ENCODE measurements around the gene RYR3.
"Not testable (repeated sequence)": the region's sequence is repeated elsewhere in the genome, so short reads cannot be mapped to it uniquely, and the experiment has no call there.

The RYR3 gene

DNA sequence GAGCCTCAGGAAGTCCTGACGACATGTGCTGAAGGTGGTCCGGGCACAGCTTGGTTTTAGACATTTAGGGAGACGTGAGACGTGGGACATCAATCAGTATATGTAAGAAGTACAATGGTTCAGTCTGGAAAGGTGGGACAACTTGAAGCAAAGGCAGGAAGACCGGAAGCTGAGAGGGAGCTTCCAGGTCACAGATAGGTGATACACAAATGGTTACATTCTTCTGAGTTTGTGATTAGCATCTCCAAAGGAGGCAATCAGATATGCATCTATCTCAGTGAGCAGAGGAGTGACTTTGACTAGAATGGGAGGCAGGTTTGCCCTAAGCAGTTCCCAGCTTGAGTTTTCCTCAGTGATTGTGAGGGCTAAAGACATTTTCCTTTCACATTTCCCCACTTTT is 282.1 kb downstream of the RYR3 start:
- 91% methylated on average over 5 of the region's 5 CpGs for WGBS (ENCODE audit: insufficient coverage)
- H3K9me3 ChIP-seq (ENCODE audit: control extremely low read depth in 1 of 5, control insufficient read depth in 4 of 5, insufficient read depth in 2 of 5, low read depth in 1 of 5, low read length in 4 of 5) = peaks cover 0 to 4% (median 1%) of the 10 kb centered on the region in 5 experiments
- H3K4me3 ChIP-seq (ENCODE audit: control insufficient read depth in 1 of 7, extremely low read depth in 1 of 7, insufficient read depth in 4 of 7, low read depth in 2 of 7, low read length in 6 of 7) = no peak overlapping the region
- ChIA-PET POLR2A (no interaction called here), CTCF (no interaction called here)
- H3K27me3 ChIP-seq (replicated peaks in 2 of 5; ENCODE audit: control insufficient read depth in 4 of 5, insufficient read depth in 5 of 5, low read length in 4 of 5) = no peaks in the 10 kb centered on the region
- no peaks in the 10 kb centered on the region for H3K36me3 ChIP-seq (ENCODE audit: control insufficient read depth in 4 of 4, insufficient read depth in 4 of 4, low read length in 3 of 4)
- no peak for DNase-seq
- no peaks in the 10 kb centered on the region for H3K4me1 ChIP-seq (ENCODE audit: control extremely low read depth in 1 of 4, control insufficient read depth in 4 of 4, insufficient read depth in 4 of 4, low read length in 3 of 4)
- no peak overlapping the region for H3K27ac ChIP-seq (ENCODE audit: insufficient read depth in 1 of 2, low read depth in 1 of 2, low read length in 2 of 2, poor library complexity in 1 of 2, severe bottlenecking in 2 of 2)

DNA sequence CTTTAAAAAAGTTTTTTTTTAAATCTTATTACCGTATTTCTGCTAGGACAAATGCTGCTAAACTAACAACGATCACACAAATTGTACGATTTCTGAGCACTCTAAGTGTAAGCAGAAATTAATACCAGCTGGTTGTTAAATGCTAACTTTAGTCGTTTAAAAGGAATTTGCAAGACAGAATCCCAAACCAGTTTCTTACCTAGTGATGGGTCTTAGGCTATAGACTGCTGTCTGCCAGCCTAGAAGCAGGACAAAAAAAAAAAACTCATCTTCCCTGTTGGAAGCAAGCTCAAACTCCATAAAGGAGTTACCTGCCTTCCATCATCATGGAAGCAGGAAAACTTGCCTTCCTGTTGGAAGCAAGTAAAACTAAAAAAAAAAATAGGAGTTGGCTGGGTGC is 287.6 kb downstream of the RYR3 start:
- CTCF ChIA-PET, POLR2A ChIA-PET: not testable (repeated sequence)

DNA sequence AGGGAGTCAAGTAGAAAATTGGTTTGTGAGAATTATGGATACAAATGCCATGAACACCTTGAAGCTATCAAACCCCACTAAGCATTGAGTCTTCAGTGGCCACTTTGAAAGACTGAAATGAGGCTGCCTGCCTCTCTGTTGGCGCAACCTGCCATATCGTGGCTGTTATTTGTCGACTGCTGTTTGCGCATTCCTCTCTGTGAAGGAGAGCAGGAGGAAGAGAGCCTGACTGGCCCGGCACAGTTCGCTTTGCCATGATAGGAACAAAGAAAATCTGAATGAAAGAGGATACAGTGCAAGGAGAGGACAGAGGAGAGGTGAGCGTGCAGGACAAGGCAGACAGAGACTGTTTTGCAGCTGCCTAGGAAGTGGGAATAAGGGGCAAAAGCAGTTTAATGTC is 289.4 kb downstream of the RYR3 start:
- Histone ChIP-seq H3K4me3 (ENCODE audit: control insufficient read depth in 1 of 7, extremely low read depth in 1 of 7, insufficient read depth in 4 of 7, low read depth in 2 of 7, low read length in 6 of 7) (no peak overlapping the region), H3K36me3 (ENCODE audit: control insufficient read depth in 4 of 4, insufficient read depth in 4 of 4, low read length in 3 of 4) (no peaks in the 10 kb centered on the region), H3K27ac (ENCODE audit: insufficient read depth in 1 of 2, low read depth in 1 of 2, low read length in 2 of 2, poor library complexity in 1 of 2, severe bottlenecking in 2 of 2) (no peak overlapping the region), H3K27me3 (replicated peaks in 2 of 5; ENCODE audit: control insufficient read depth in 4 of 5, insufficient read depth in 5 of 5, low read length in 4 of 5) (no peaks in the 10 kb centered on the region), H3K9me3 (ENCODE audit: control extremely low read depth in 1 of 5, control insufficient read depth in 4 of 5, insufficient read depth in 2 of 5, low read depth in 1 of 5, low read length in 4 of 5) (no peaks in the 10 kb centered on the region), H3K4me1 (ENCODE audit: control extremely low read depth in 1 of 4, control insufficient read depth in 4 of 4, insufficient read depth in 4 of 4, low read length in 3 of 4) (no peaks in the 10 kb centered on the region)
- no peak for DNase-seq
- POLR2A ChIA-PET = no interaction called here
- 79% methylated on average over 6 of the region's 7 CpGs for WGBS (ENCODE audit: insufficient coverage)
- CTCF ChIA-PET = no interaction called here

More for the DNA sequence above, 287.6 kb downstream of the RYR3 start:
- 83% methylated on average over 1 of the region's 4 CpGs for WGBS (ENCODE audit: insufficient coverage)
- H3K4me3 ChIP-seq (ENCODE audit: control insufficient read depth in 1 of 7, extremely low read depth in 1 of 7, insufficient read depth in 4 of 7, low read depth in 2 of 7, low read length in 6 of 7); H3K4me1 ChIP-seq (ENCODE audit: control extremely low read depth in 1 of 4, control insufficient read depth in 4 of 4, insufficient read depth in 4 of 4, low read length in 3 of 4); H3K27ac ChIP-seq (ENCODE audit: insufficient read depth in 1 of 2, low read depth in 1 of 2, low read length in 2 of 2, poor library complexity in 1 of 2, severe bottlenecking in 2 of 2); H3K36me3 ChIP-seq (ENCODE audit: control insufficient read depth in 4 of 4, insufficient read depth in 4 of 4, low read length in 3 of 4); H3K27me3 ChIP-seq (replicated peaks in 2 of 5; ENCODE audit: control insufficient read depth in 4 of 5, insufficient read depth in 5 of 5, low read length in 4 of 5); DNase-seq; H3K9me3 ChIP-seq (ENCODE audit: control extremely low read depth in 1 of 5, control insufficient read depth in 4 of 5, insufficient read depth in 2 of 5, low read depth in 1 of 5, low read length in 4 of 5): not testable (repeated sequence)

DNA sequence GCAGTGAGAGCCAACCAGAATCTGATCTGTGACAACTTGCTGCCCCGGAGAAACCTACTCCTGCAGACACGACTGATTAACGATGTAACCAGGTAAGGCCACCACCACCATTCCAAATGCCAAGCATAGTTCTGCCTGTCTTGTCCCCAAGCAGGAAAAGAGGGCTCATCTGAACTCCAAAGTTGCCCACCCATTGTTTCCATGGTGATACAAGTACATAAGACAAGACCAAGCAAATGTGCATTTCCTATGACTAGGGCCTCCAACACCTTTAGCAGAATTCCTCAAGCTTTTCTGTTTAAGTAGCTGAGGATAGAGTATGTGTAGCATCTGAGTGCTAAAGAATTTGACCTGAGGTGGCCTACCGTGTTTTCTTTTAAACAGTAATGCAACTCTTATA is 290.7 kb downstream of the RYR3 start:
- H3K4me3 ChIP-seq (ENCODE audit: control insufficient read depth in 1 of 7, extremely low read depth in 1 of 7, insufficient read depth in 4 of 7, low read depth in 2 of 7, low read length in 6 of 7) = no peak overlapping the region
- POLR2A ChIA-PET = no interaction called here
- CTCF ChIA-PET = no interaction called here

DNA sequence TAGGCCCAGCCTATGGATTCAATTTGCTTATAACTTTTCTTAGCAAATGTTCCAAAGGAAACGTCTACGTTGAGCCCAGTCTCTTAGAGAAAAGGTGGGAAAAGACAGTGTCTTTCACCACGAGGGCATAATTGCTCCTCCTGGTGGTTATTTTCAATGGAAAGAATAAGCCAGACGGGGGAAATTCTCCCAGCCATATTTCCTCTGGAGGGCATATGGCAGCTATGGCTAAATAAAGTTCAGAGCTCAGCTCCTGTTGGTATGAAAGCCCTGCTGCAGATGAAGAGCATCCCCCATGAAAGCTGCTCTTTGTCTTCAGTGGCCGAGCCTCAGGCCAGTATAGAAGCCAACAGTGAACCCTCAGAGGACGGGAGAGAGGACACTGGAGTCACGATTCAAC is 297.9 kb downstream of the RYR3 start:
- no peak for DNase-seq
- Histone ChIP-seq H3K4me1 (ENCODE audit: control extremely low read depth in 1 of 4, control insufficient read depth in 4 of 4, insufficient read depth in 4 of 4, low read length in 3 of 4) (peaks cover 0 to 2% (median 0%) of the 10 kb centered on the region in 4 experiments), H3K27me3 (replicated peaks in 2 of 5; ENCODE audit: control insufficient read depth in 4 of 5, insufficient read depth in 5 of 5, low read length in 4 of 5) (no peaks in the 10 kb centered on the region), H3K4me3 (ENCODE audit: control insufficient read depth in 1 of 7, extremely low read depth in 1 of 7, insufficient read depth in 4 of 7, low read depth in 2 of 7, low read length in 6 of 7) (no peak overlapping the region), H3K27ac (ENCODE audit: insufficient read depth in 1 of 2, low read depth in 1 of 2, low read length in 2 of 2, poor library complexity in 1 of 2, severe bottlenecking in 2 of 2) (no peak overlapping the region), H3K36me3 (ENCODE audit: control insufficient read depth in 4 of 4, insufficient read depth in 4 of 4, low read length in 3 of 4) (no peaks in the 10 kb centered on the region), H3K9me3 (ENCODE audit: control extremely low read depth in 1 of 5, control insufficient read depth in 4 of 5, insufficient read depth in 2 of 5, low read depth in 1 of 5, low read length in 4 of 5) (no peaks in the 10 kb centered on the region)
- ChIA-PET CTCF (no interaction called here), POLR2A (no interaction called here)
- WGBS (ENCODE audit: insufficient coverage) = 90% methylated on average over 7 of the region's 7 CpGs

More for the DNA sequence above, 290.7 kb downstream of the RYR3 start:
- H3K4me1 ChIP-seq (ENCODE audit: control extremely low read depth in 1 of 4, control insufficient read depth in 4 of 4, insufficient read depth in 4 of 4, low read length in 3 of 4) = no peaks in the 10 kb centered on the region
- H3K9me3 ChIP-seq (ENCODE audit: control extremely low read depth in 1 of 5, control insufficient read depth in 4 of 5, insufficient read depth in 2 of 5, low read depth in 1 of 5, low read length in 4 of 5) = no peaks in the 10 kb centered on the region
- H3K36me3 ChIP-seq (ENCODE audit: control insufficient read depth in 4 of 4, insufficient read depth in 4 of 4, low read length in 3 of 4) = no peaks in the 10 kb centered on the region
- no peak for DNase-seq
- no peak overlapping the region for H3K27ac ChIP-seq (ENCODE audit: insufficient read depth in 1 of 2, low read depth in 1 of 2, low read length in 2 of 2, poor library complexity in 1 of 2, severe bottlenecking in 2 of 2)
- 96% methylated on average over 3 of the region's 4 CpGs for WGBS (ENCODE audit: insufficient coverage)
- H3K27me3 ChIP-seq (replicated peaks in 2 of 5; ENCODE audit: control insufficient read depth in 4 of 5, insufficient read depth in 5 of 5, low read length in 4 of 5) = no peaks in the 10 kb centered on the region

DNA sequence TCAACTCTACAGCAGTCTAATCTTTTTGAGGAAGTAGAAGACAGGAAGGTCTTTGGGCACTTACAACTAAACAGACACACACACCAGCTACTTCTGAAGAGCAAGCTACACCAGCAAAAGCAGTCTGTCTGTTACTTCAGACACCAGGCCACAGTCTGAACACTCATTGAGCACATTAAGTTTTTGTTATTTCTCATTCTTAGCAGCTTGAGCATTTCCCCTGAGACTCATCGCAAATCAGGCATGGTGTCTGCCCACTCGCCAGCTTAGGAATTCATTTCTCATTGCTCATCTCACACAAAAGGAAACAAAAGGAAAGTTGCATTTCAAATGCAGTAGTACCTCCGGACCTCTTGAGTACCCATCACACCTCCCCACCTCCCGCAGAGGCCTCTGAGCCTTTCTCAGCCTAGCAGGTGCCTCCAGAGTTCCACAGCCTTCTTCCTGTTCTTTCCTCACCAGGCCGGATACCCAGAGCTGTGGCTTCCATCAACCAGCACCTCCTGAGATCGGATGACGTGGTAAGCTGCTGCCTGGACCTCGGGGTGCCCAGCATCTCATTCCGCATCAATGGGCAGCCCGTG is 302.0 kb downstream of the RYR3 start:
- no peak overlapping the region for H3K4me3 ChIP-seq (ENCODE audit: control insufficient read depth in 1 of 7, extremely low read depth in 1 of 7, insufficient read depth in 4 of 7, low read depth in 2 of 7, low read length in 6 of 7)
- H3K9me3 ChIP-seq (ENCODE audit: control extremely low read depth in 1 of 5, control insufficient read depth in 4 of 5, insufficient read depth in 2 of 5, low read depth in 1 of 5, low read length in 4 of 5) = no peaks in the 10 kb centered on the region
- DNase-seq = peak in 2 of 3 donors; percentile 23 to 35
- ChIA-PET POLR2A (interaction anchor here (0.6 kb wide), 1 partner anchor 865 kb away, joined by 7 read pairs; no protein-coding TSS in a partner anchor), CTCF (interaction anchor here (1.0 kb wide), 1 partner anchor 36 kb away, joined by 4 read pairs; no protein-coding TSS in a partner anchor)
- peaks cover 0 to 5% (median 1%) of the 10 kb centered on the region in 4 experiments for H3K4me1 ChIP-seq (ENCODE audit: control extremely low read depth in 1 of 4, control insufficient read depth in 4 of 4, insufficient read depth in 4 of 4, low read length in 3 of 4)
- H3K27ac ChIP-seq (ENCODE audit: insufficient read depth in 1 of 2, low read depth in 1 of 2, low read length in 2 of 2, poor library complexity in 1 of 2, severe bottlenecking in 2 of 2) = no peak overlapping the region
- WGBS (ENCODE audit: insufficient coverage) = 97% methylated on average over 10 of the region's 10 CpGs
- H3K36me3 ChIP-seq (ENCODE audit: control insufficient read depth in 4 of 4, insufficient read depth in 4 of 4, low read length in 3 of 4) = no peaks in the 10 kb centered on the region
- peaks cover 0 to 5% (median 0%) of the 10 kb centered on the region in 5 experiments for H3K27me3 ChIP-seq (replicated peaks in 2 of 5; ENCODE audit: control insufficient read depth in 4 of 5, insufficient read depth in 5 of 5, low read length in 4 of 5)

DNA sequence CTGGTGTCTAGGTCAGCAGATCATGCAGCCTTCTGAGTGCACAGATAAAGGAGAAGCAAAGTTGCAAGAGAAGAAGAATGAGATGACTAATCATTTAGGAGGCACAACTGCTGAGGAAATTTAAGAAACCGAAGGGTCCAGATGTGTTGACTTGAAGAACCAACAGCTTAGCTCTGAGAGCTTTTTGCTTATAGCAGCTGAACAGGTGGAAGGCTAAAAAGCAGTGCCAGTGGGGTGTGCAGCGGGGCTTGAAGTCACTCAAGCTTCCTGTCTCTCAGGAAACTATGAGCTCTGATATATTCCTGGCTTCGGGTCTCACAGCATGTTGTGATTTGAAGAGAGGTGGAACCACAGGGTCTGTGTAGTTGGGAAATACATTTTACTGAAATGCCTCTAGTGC is 305.7 kb downstream of the RYR3 start:
- ChIA-PET CTCF (no interaction called here), POLR2A (no interaction called here)
- Histone ChIP-seq H3K9me3 (ENCODE audit: control extremely low read depth in 1 of 5, control insufficient read depth in 4 of 5, insufficient read depth in 2 of 5, low read depth in 1 of 5, low read length in 4 of 5) (no peaks in the 10 kb centered on the region), H3K4me3 (ENCODE audit: control insufficient read depth in 1 of 7, extremely low read depth in 1 of 7, insufficient read depth in 4 of 7, low read depth in 2 of 7, low read length in 6 of 7) (no peak overlapping the region), H3K4me1 (ENCODE audit: control extremely low read depth in 1 of 4, control insufficient read depth in 4 of 4, insufficient read depth in 4 of 4, low read length in 3 of 4) (peaks cover 0 to 5% (median 1%) of the 10 kb centered on the region in 4 experiments), H3K27ac (ENCODE audit: insufficient read depth in 1 of 2, low read depth in 1 of 2, low read length in 2 of 2, poor library complexity in 1 of 2, severe bottlenecking in 2 of 2) (no peak overlapping the region), H3K27me3 (replicated peaks in 2 of 5; ENCODE audit: control insufficient read depth in 4 of 5, insufficient read depth in 5 of 5, low read length in 4 of 5) (peaks cover 0 to 7% (median 0%) of the 10 kb centered on the region in 5 experiments), H3K36me3 (ENCODE audit: control insufficient read depth in 4 of 4, insufficient read depth in 4 of 4, low read length in 3 of 4) (no peaks in the 10 kb centered on the region)
- WGBS (ENCODE audit: insufficient coverage) = 26% methylated on average over 2 of the region's 3 CpGs
- DNase-seq = peak in 2 of 3 donors; percentile 56 to 65
